Measurements from ENCODE around the gene DSEL. TPM values are rescaled to one million over a fixed set of nuclear protein-coding genes. Genes with fewer than 3 reads are reported as not detected.

Gene DSEL
- total RNA-seq, 1 donor = 119 TPM

DNA sequence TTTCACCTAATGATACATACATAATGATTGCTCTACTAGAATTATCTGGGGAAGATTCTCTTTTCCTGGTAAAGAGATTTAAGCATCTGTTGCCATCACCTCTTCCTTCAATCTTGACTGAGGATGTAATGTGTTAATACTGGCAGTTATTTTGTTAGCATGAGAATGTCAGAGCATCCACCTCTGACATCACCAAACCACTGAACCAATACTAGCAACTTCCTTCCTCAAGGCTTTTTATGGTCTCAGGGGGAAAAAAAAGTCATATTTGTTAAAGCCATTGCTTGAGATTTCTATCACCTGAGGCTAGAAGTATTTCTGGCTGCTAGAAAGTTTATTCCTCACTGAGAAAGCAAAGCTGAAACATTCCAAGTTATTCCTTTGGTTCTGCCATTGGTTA, 48.5 kb downstream of the DSEL start:
- no peaks in the 10 kb centered on the region for H3K36me3 ChIP-seq (ENCODE audit: insufficient read depth, low read length)
- H4K20me1 ChIP-seq (ENCODE audit: insufficient read depth, low read length) = no peaks in the 10 kb centered on the region
- TF ChIP-seq, protein P1, sequence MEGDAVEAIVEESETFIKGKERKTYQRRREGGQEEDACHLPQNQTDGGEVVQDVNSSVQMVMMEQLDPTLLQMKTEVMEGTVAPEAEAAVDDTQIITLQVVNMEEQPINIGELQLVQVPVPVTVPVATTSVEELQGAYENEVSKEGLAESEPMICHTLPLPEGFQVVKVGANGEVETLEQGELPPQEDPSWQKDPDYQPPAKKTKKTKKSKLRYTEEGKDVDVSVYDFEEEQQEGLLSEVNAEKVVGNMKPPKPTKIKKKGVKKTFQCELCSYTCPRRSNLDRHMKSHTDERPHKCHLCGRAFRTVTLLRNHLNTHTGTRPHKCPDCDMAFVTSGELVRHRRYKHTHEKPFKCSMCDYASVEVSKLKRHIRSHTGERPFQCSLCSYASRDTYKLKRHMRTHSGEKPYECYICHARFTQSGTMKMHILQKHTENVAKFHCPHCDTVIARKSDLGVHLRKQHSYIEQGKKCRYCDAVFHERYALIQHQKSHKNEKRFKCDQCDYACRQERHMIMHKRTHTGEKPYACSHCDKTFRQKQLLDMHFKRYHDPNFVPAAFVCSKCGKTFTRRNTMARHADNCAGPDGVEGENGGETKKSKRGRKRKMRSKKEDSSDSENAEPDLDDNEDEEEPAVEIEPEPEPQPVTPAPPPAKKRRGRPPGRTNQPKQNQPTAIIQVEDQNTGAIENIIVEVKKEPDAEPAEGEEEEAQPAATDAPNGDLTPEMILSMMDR (IDR thresholded peaks at IDR 0.05; ENCODE audit: extremely low read depth, low read depth, low read length) = no peak
- peaks cover 4% of the 10 kb centered on the region for H3K4me1 ChIP-seq (ENCODE audit: insufficient read depth, low read length)
- H3K27me3 ChIP-seq (ENCODE audit: insufficient read depth, low read length) = no peaks in the 10 kb centered on the region
- H3K79me2 ChIP-seq (ENCODE audit: insufficient read depth, low read length) = no peaks in the 10 kb centered on the region
- H3K4me2 ChIP-seq (ENCODE audit: insufficient read depth, low read length) = no peak overlapping the region
- no peak overlapping the region for H2AFZ ChIP-seq (ENCODE audit: low read length)
- no peak for DNase-seq (ENCODE audit: insufficient read length, low spot score, missing footprints)
- no peak overlapping the region for H3K27ac ChIP-seq (ENCODE audit: low read depth, low read length)
- no peaks in the 10 kb centered on the region for H3K9me3 ChIP-seq (ENCODE audit: low read depth, low read length)
- H3K4me3 ChIP-seq (ENCODE audit: insufficient read depth, low read length) = no peak overlapping the region

DNA sequence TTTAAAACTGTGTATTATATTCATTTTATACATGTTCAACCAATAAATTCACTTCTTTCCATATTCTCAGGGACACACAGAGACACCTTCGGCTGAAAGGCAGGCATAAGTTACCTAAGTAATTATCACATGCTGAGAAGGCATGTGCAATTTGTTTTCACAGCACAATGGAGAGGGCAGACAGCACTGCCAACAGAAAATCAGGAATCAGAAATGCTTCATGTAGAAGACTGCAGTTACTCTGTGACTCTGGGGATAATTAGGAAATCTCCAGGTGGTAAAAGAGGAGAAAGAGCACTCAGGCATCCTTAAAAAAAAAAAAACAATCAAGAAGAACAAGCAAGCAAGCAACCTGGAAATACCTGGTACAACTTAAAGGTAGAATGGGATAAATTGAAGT, 49.3 kb downstream of the DSEL start:
- Histone ChIP-seq H3K36me3 (ENCODE audit: insufficient read depth, low read length) (no peaks in the 10 kb centered on the region), H3K4me1 (ENCODE audit: insufficient read depth, low read length) (peaks cover 4% of the 10 kb centered on the region), H3K79me2 (ENCODE audit: insufficient read depth, low read length) (no peaks in the 10 kb centered on the region), H3K27me3 (ENCODE audit: insufficient read depth, low read length) (no peaks in the 10 kb centered on the region), H3K4me2 (ENCODE audit: insufficient read depth, low read length) (no peak overlapping the region), H2AFZ (ENCODE audit: low read length) (no peak overlapping the region), H3K9me3 (ENCODE audit: low read depth, low read length) (no peaks in the 10 kb centered on the region), H3K27ac (ENCODE audit: low read depth, low read length) (no peak overlapping the region), H3K4me3 (ENCODE audit: insufficient read depth, low read length) (no peak overlapping the region), H4K20me1 (ENCODE audit: insufficient read depth, low read length) (no peaks in the 10 kb centered on the region)
- no peak for DNase-seq (ENCODE audit: insufficient read length, low spot score, missing footprints)
- TF ChIP-seq, protein P1 (IDR thresholded peaks at IDR 0.05; ENCODE audit: extremely low read depth, low read depth, low read length) = no peak

DNA sequence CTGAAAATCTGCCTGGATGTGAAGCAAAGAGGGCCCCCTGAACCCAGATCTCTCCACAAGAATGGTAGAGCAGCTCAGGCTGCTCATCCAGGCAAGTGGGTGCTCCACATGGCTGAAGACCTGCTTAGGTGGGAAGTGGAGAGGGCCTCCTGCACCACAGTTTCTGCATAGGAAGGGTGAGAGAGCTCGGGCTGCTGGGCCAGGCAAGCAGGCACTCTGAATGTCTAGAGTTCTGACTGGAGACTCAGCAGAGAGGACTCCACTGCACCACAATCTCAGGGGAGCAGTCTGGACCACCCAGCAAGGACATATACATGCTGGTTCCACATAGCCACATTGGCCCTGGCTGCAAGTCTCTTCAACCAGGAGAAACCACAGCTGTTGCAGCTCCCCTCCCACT, 52.0 kb downstream of the DSEL start:
- Histone ChIP-seq H4K20me1 (ENCODE audit: insufficient read depth, low read length) (no peaks in the 10 kb centered on the region), H3K27ac (ENCODE audit: low read depth, low read length) (no peak overlapping the region), H3K36me3 (ENCODE audit: insufficient read depth, low read length) (no peaks in the 10 kb centered on the region), H3K4me1 (ENCODE audit: insufficient read depth, low read length) (peaks cover 4% of the 10 kb centered on the region), H2AFZ (ENCODE audit: low read length) (no peak overlapping the region), H3K9me3 (ENCODE audit: low read depth, low read length) (no peaks in the 10 kb centered on the region), H3K79me2 (ENCODE audit: insufficient read depth, low read length) (no peaks in the 10 kb centered on the region), H3K27me3 (ENCODE audit: insufficient read depth, low read length) (no peaks in the 10 kb centered on the region), H3K4me2 (ENCODE audit: insufficient read depth, low read length) (no peak overlapping the region), H3K4me3 (ENCODE audit: insufficient read depth, low read length) (no peak overlapping the region)
- DNase-seq (ENCODE audit: insufficient read length, low spot score, missing footprints) = no peak
- TF ChIP-seq, protein P1 (IDR thresholded peaks at IDR 0.05; ENCODE audit: extremely low read depth, low read depth, low read length) = no peak

DNA sequence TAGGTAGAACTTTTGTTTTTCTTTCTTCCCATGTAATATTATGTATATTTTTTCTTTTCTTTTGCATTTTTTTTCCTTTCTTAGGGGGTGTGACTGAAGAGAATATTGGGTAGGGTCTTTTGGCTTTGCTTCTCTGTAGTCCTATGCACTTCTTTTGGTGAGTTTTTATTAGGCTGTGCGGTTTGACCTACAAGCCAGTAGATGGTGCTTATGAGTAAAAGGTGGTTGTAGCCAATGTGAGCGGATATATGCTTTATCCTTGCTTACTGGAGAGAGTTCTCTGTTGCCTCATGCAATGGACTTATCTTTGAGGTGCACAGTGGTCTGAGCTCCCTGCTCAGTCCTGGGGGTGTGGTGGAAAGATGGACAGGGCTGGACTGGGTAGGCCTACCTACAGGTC, 52.7 kb downstream of the DSEL start:
- H3K9me3 ChIP-seq (ENCODE audit: low read depth, low read length) = no peaks in the 10 kb centered on the region
- H2AFZ ChIP-seq (ENCODE audit: low read length) = no peak overlapping the region
- H3K4me3 ChIP-seq (ENCODE audit: insufficient read depth, low read length) = no peak overlapping the region
- no peak overlapping the region for H3K27ac ChIP-seq (ENCODE audit: low read depth, low read length)
- no peak for DNase-seq (ENCODE audit: insufficient read length, low spot score, missing footprints)
- H3K27me3 ChIP-seq (ENCODE audit: insufficient read depth, low read length) = no peaks in the 10 kb centered on the region
- no peaks in the 10 kb centered on the region for H3K79me2 ChIP-seq (ENCODE audit: insufficient read depth, low read length)
- no peaks in the 10 kb centered on the region for H4K20me1 ChIP-seq (ENCODE audit: insufficient read depth, low read length)
- peaks cover 4% of the 10 kb centered on the region for H3K4me1 ChIP-seq (ENCODE audit: insufficient read depth, low read length)
- H3K36me3 ChIP-seq (ENCODE audit: insufficient read depth, low read length) = no peaks in the 10 kb centered on the region
- no peak overlapping the region for H3K4me2 ChIP-seq (ENCODE audit: insufficient read depth, low read length)
- TF ChIP-seq, protein P1 (IDR thresholded peaks at IDR 0.05; ENCODE audit: extremely low read depth, low read depth, low read length) = peak; percentile 23
